GM21576 (cell line): ENCODE results near the gene KCNK3.
"Not testable (repeated sequence)": the region's sequence is repeated elsewhere in the genome, so short reads cannot be mapped to it uniquely, and the experiment has no call there.

Source experiments
- ATAC-seq: cut with Tn5 transposase; IDR thresholded peaks from one replicate; pipeline ENCODE4 v1.9.1; 2021; ENCODE audit warnings: mild to moderate bottlenecking, moderate library complexity; ENCODE audit not compliant: unreplicated experiment

The KCNK3 gene

GRCh38 chr2:26660363-26660962, 32.1 kb upstream of the KCNK3 start:
- ATAC-seq: no peak

GRCh38 chr2:26665296-26665695, 27.2 kb upstream of the KCNK3 start:
- not testable (repeated sequence) for ATAC-seq

- no peak for ATAC-seq
These were observed 25.9 kb upstream of the KCNK3 start for GRCh38 chr2:26666671-26667070.

- ATAC-seq: no peak
These were observed 24.5 kb upstream of the KCNK3 start for GRCh38 chr2:26668041-26668440.

- ATAC-seq: no peak
These were observed 23.4 kb upstream of the KCNK3 start for GRCh38 chr2:26668856-26669750.

- ATAC-seq: no peak
These were observed 22.4 kb upstream of the KCNK3 start for GRCh38 chr2:26670171-26670570.

- no peak for ATAC-seq
These were observed 21.5 kb upstream of the KCNK3 start for GRCh38 chr2:26670931-26671460.

- no peak for ATAC-seq
These were observed 20.8 kb upstream of the KCNK3 start for GRCh38 chr2:26671691-26672090.

- no peak for ATAC-seq
These were observed 20.3 kb upstream of the KCNK3 start for GRCh38 chr2:26672112-26672817.

- ATAC-seq: no peak
These were observed 19.6 kb upstream of the KCNK3 start for GRCh38 chr2:26672818-26673393.

GRCh38 chr2:26674002-26674751, 18.3 kb upstream of the KCNK3 start:
- no peak for ATAC-seq

GRCh38 chr2:26674771-26675170, 17.8 kb upstream of the KCNK3 start:
- no peak for ATAC-seq

- ATAC-seq: no peak
These were observed 16.8 kb upstream of the KCNK3 start for GRCh38 chr2:26675651-26676255.

GRCh38 chr2:26678035-26678434, 14.5 kb upstream of the KCNK3 start:
- ATAC-seq: no peak

GRCh38 chr2:26679867-26680266, 12.7 kb upstream of the KCNK3 start:
- no peak for ATAC-seq

GRCh38 chr2:26681656-26682055, 10.9 kb upstream of the KCNK3 start:
- ATAC-seq: no peak

- no peak for ATAC-seq
These were observed 10.4 kb upstream of the KCNK3 start for GRCh38 chr2:26682155-26682554.

- no peak for ATAC-seq
These were observed 8.9 kb upstream of the KCNK3 start for GRCh38 chr2:26683583-26683982.

GRCh38 chr2:26685341-26685740, 7.2 kb upstream of the KCNK3 start:
- no peak for ATAC-seq
